Stomach (tissue), 4 donors: ENCODE measurements around the gene DRC3.

Source experiments
- CTCF ChIP-seq, 7 experiments: fragments of 450-650 bp in 4 of 7; fragments of 200-600 bp in 3 of 7; sonication (generic) in 3 of 7; IDR thresholded peaks; one replicate each; pipeline ENCODE4 v1.5.1; 2016 to 2019; ENCODE audit warnings: antibody characterized with exemption in 7 of 7, control low read depth in 2 of 7, mild to moderate bottlenecking in 1 of 7
- EP300 ChIP-seq: sonication (generic); formaldehyde crosslinking; IDR thresholded peaks from one replicate; pipeline ENCODE4 v1.6.1; 2017; ENCODE audit warnings: antibody characterized with exemption
- POLR2A ChIP-seq, 4 donors: fragments of 450-650 bp; IDR thresholded peaks; one replicate each; pipeline ENCODE4 v1.6.1; 2016; ENCODE audit warnings: antibody characterized with exemption in 4 of 4, control low read depth in 2 of 4, mild to moderate bottlenecking in 1 of 4, moderate library complexity in 1 of 4
- POLR2AphosphoS5 ChIP-seq, 3 donors: sonication (generic); formaldehyde crosslinking; IDR thresholded peaks; one replicate each; pipeline ENCODE4 v1.6.1; 2016; ENCODE audit warnings: antibody characterized with exemption in 3 of 3

GRCh38 chr17:17944743-17945142, 27.9 kb upstream of the DRC3 start:
- TF ChIP-seq CTCF (IDR thresholded peaks at IDR 0.05) = no peak
- no peak for TF ChIP-seq POLR2A (IDR thresholded peaks at IDR 0.05)
- no peak for TF ChIP-seq EP300
- no peak for TF ChIP-seq POLR2AphosphoS5 (IDR thresholded peaks at IDR 0.05)
